Progenitor cell of endocrine pancreas (in vitro differentiated cells): ENCODE results near the gene MRTFA. TPM values are rescaled to one million over a fixed set of nuclear protein-coding genes. Genes with fewer than 3 reads are reported as not detected.

ENCODE experiments used
- DNase-seq: peaks from one replicate; pipeline ENCODE4 v3.0.0; 2021; ENCODE audit warnings: low spot score; ENCODE audit not compliant: unreplicated experiment
- H3K27ac Mint-ChIP-seq: 2 replicates; pipeline ENCODE4 v1.8.0; 2021; ENCODE audit warnings: mild to moderate bottlenecking, moderate library complexity, mixed read lengths
- H3K27me3 Mint-ChIP-seq: 2 replicates; pipeline ENCODE4 v1.8.0; 2021; ENCODE audit warnings: mixed read lengths
- H3K36me3 Mint-ChIP-seq: 2 replicates; pipeline ENCODE4 v1.8.0; 2022; ENCODE audit warnings: mixed read lengths; ENCODE audit not compliant: insufficient read depth
- H3K4me1 Mint-ChIP-seq: 2 replicates; pipeline ENCODE4 v1.8.0; 2021; ENCODE audit warnings: low read depth, mixed read lengths
- H3K4me3 Mint-ChIP-seq: 2 replicates; pipeline ENCODE4 v1.8.0; 2021; ENCODE audit warnings: low read depth, mild to moderate bottlenecking, moderate library complexity, mixed read lengths
- H3K9me3 Mint-ChIP-seq: 2 replicates; pipeline ENCODE4 v1.8.0; 2021; ENCODE audit warnings: low read depth, mixed read lengths
- total RNA-seq: library from RNA; stranded (reverse); gene quantifications from 2 replicates; pipeline ENCODE4 v1.2.1, GENCODE V29; 2021
- TF ChIP-seq, protein P1 (sequence below): fragments of 200-600 bp; sonication (generic); IDR thresholded peaks from one replicate; pipeline ENCODE4 v1.5.0; 2021; ENCODE audit warnings: antibody characterized with exemption, mild to moderate bottlenecking; ENCODE audit not compliant: unreplicated experiment

The MRTFA gene
- total RNA-seq, 1 donor from 2014 or later = 61.9 TPM

DNA sequence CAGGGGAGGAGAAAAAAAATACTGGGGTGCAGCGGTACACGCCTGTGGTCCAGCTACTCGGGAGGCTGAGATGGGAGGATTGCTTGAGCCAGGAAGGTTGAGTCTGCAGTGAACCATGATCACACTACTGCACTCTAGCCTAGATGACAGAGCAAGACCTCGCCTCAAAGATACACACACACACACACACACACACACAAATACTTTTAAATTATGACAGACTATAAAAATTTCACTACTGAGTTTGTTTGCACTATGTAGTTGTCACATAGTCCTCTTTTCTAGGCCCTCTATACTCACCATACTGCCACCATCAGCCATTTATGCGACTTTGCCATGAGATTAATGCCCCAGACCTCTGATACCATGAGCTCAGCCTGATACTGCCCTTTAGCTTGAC, 109.6 kb downstream of the MRTFA start:
- peaks cover 3% of the 10 kb centered on the region for H3K36me3 Mint-ChIP-seq
- no peaks in the 10 kb centered on the region for H3K9me3 Mint-ChIP-seq
- no peak overlapping the region for H3K4me3 Mint-ChIP-seq
- H3K4me1 Mint-ChIP-seq = peaks cover 5% of the 10 kb centered on the region
- DNase-seq = no peak
- no peaks in the 10 kb centered on the region for H3K27me3 Mint-ChIP-seq
- no peak overlapping the region for H3K27ac Mint-ChIP-seq
- TF ChIP-seq, protein P1, sequence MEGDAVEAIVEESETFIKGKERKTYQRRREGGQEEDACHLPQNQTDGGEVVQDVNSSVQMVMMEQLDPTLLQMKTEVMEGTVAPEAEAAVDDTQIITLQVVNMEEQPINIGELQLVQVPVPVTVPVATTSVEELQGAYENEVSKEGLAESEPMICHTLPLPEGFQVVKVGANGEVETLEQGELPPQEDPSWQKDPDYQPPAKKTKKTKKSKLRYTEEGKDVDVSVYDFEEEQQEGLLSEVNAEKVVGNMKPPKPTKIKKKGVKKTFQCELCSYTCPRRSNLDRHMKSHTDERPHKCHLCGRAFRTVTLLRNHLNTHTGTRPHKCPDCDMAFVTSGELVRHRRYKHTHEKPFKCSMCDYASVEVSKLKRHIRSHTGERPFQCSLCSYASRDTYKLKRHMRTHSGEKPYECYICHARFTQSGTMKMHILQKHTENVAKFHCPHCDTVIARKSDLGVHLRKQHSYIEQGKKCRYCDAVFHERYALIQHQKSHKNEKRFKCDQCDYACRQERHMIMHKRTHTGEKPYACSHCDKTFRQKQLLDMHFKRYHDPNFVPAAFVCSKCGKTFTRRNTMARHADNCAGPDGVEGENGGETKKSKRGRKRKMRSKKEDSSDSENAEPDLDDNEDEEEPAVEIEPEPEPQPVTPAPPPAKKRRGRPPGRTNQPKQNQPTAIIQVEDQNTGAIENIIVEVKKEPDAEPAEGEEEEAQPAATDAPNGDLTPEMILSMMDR = no peak

DNA sequence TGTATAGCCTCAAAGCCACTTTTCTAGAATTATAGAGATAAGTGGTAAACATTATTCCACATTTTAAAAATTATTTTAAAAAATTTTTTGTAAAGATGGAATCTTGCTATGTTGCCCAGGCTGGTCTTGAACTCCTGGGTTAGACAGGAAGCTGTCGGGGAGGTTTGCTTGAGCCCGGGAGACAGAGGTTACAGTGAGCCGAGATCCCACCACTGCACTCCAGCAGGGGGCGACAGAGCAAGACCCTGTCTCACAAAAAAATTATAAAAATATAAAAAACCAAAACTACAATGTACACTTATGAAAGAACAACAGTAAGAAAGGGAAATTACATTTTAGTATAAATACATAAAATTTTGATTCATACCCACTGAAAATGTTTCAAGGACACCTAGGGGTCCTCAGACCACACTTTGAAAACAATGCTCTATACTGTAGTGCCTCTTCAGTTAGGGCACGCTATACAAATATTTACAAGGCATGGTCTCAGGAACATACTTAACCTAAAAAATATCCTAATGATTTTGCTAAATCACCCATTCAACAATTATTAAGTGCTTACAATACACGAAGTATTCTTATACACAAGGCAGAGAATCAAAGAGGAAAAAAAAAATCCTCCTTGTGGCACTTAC, 111.2 kb downstream of the MRTFA start:
- no peak for DNase-seq
- peaks cover 1% of the 10 kb centered on the region for H3K4me1 Mint-ChIP-seq
- no peaks in the 10 kb centered on the region for H3K27me3 Mint-ChIP-seq
- no peak overlapping the region for H3K27ac Mint-ChIP-seq
- H3K4me3 Mint-ChIP-seq = no peak overlapping the region
- H3K9me3 Mint-ChIP-seq = no peaks in the 10 kb centered on the region
- TF ChIP-seq, protein P1 = peak; percentile 83
- peaks cover 3% of the 10 kb centered on the region for H3K36me3 Mint-ChIP-seq

DNA sequence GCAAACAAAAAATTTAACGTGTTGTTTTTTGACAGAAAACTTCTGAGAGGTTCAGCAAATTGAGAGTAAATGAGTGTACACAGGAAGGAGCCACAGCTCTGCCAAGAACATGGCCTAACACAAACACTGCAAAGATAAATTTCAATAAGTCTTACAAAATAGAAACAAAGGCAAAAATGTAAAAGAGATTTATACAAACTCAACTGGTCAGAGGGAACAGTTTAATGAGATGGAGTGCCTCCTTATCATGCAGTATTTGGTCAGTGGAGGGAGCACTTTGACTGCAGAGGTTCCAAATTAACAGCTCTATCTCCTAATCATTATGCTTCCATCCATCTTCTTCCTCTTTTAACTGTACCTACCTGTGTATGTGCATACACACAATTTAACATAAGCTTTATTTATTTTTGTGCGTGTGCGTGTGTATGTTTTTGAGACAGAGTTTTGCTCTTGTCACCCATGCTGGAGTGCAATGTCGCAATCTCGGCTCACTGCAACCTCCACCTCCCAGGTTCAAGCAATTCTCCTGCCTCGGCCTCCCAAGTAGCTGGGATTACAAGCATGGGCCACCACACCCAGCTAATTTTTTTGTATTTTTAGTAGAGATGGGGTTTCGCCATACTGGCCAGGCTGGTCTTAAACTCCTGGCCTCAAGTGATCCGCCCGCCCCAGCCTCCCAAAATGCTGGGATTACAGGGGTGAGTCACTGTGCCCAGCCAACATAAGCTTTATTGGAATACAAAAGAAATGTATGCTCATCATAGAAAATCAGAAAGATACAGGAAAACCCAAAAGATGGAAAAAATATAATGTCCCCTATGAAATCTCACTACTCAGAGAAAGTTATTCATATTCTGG, 111.9 kb downstream of the MRTFA start:
- TF ChIP-seq, protein P1 = no peak
- peaks cover 5% of the 10 kb centered on the region for H3K36me3 Mint-ChIP-seq
- H3K4me3 Mint-ChIP-seq = no peak overlapping the region
- H3K9me3 Mint-ChIP-seq = no peaks in the 10 kb centered on the region
- H3K27ac Mint-ChIP-seq = no peak overlapping the region
- no peaks in the 10 kb centered on the region for H3K27me3 Mint-ChIP-seq
- no peak for DNase-seq
- H3K4me1 Mint-ChIP-seq = peaks cover 1% of the 10 kb centered on the region

DNA sequence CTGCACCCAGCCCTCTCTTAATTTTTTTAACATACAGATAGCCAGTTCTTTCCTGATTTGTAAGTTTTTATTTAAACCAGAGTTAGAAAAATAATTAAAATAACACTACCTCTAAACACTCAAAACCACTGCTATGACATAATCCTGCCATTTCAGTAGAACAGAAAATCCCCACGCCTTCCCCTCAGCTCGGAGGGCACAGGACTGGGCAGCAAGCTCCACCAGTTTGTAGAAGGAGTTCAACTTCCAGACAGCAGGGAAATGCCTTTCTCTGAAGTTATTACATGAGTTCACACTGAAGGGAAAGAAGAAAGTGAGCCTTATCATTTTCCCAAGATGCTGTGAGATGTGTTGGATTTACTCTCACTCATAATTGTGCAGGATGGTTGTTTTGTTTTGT, 114.4 kb downstream of the MRTFA start:
- H3K4me1 Mint-ChIP-seq = peaks cover 3% of the 10 kb centered on the region

DNA sequence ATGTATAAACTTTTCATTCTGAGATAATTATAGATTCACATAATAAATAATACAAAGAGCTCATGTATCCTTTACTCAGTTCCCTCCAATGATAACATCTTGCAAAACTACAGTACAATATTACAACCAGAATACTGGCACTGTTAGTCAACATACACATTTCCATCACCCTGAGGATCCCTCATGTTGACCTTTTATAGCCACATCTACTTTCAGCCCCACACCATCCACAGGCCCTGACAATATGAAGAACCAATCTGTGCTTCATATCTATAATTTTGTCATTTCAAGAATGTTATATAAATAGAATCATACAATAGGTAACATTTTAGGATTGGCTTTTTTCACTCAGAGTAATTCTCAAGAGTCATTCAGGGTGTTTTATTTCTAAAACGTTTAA, 115.5 kb downstream of the MRTFA start:
- Mint-ChIP-seq H3K9me3 (no peaks in the 10 kb centered on the region), H3K36me3 (peaks cover 9% of the 10 kb centered on the region), H3K27ac (no peak overlapping the region), H3K27me3 (no peaks in the 10 kb centered on the region), H3K4me3 (no peak overlapping the region), H3K4me1 (peaks cover 3% of the 10 kb centered on the region)
- DNase-seq = no peak
- TF ChIP-seq, protein P1 = no peak

More for the DNA sequence above, 114.4 kb downstream of the MRTFA start:
- Mint-ChIP-seq H3K27me3 (no peaks in the 10 kb centered on the region), H3K9me3 (no peaks in the 10 kb centered on the region), H3K36me3 (peaks cover 9% of the 10 kb centered on the region), H3K4me3 (no peak overlapping the region), H3K27ac (no peak overlapping the region)
- no peak for DNase-seq
- TF ChIP-seq, protein P1 = no peak
